GM12892 (cell line): Measurements from ENCODE around the gene HOXA3.

Source experiments
- POLR2A ChIP-seq: IDR thresholded peaks from 2 replicates; pipeline ENCODE4 v1.6.1; 2011; ENCODE audit warnings: low read depth, low read length, control low read depth
- TAF1 ChIP-seq: IDR thresholded peaks from 2 replicates; pipeline ENCODE4 v1.6.1; 2011; ENCODE audit warnings: low read depth, mild to moderate bottlenecking, control low read depth, low read length, borderline replicate concordance

DNA sequence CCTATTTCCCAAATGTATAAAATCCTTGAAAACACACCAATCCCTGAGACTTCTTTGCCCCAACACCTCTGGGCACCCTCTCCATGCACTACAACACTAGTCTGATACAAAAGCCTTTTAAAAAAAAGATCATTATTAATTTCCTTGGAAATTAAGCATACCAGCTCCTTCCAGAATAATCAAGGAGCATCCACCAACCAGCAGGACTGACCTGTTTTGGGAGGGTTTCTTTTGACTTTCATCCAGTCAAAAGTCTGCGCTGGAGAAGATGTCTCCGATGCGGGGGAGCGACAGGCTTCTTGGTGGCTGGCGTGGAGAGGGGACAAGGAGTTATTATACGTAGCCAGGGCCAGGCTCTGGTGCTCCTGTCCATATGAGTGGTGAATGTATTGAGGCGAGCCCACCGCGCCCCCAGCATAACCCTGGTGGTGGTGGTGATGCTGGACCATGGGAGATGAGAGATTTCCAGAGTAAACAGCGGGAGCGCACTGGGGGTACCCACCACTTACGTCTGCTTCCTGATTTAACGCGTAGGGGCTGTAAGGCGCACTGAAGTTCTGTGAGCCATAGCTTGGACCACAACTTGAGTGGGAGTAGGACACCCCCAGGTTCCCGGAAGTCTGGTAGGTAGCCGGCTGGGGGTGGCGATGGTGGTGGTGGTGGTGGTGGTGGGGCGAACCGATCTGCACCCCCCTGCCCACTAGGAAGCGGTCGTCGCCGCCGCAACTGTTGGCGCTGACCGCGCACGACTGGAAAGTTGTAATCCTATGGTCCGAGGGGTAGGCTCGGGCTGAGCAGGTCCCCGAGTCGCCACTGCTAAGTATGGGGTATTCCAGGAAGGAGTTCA, 57.1 kb downstream of the HOXA3 start:
- no peak for TF ChIP-seq POLR2A
- no peak for TF ChIP-seq TAF1
